ENCODE results near the gene SNX30. TPM values are rescaled to one million over a fixed set of nuclear protein-coding genes. Genes with fewer than 3 reads are reported as not detected.

SNX30 gene
- total and polyA plus RNA-seq, 2 donors from 2014 or later, result 7.9 to 22.9 TPM

- no peak for FAIRE-seq
- no peak overlapping the region for H3K4me3 ChIP-seq (ENCODE audit: low read length in 3 of 3)
- intact Hi-C loops (cut with DNase I), result no loop called here
These were observed 3.2 kb downstream of the SNX30 start for GRCh38 chr9:112753725-112754124.

GRCh38 chr9:112754578-112754977 is 4.0 kb downstream of the SNX30 start:
- no peak overlapping the region for H3K9ac ChIP-seq (ENCODE audit: low read length in 3 of 3)
- TF ChIP-seq CTCF (IDR thresholded peaks at IDR 0.05; ENCODE audit: borderline replicate concordance, extremely low read depth, insufficient read depth), result no peak
- no peak overlapping the region for H3K4me3 ChIP-seq (ENCODE audit: low read length in 3 of 3)
- no peak for FAIRE-seq
- no peaks in the 10 kb centered on the region for H3K36me3 ChIP-seq (ENCODE audit: control insufficient read depth in 2 of 3, insufficient read depth in 3 of 3, low read length in 3 of 3)
- no peak overlapping the region for H3K27ac ChIP-seq (ENCODE audit: low read depth in 2 of 2, low read length in 2 of 2)
- intact Hi-C loops (cut with DNase I), result no loop called here
- H3K4me1 ChIP-seq (ENCODE audit: control insufficient read depth in 2 of 3, insufficient read depth in 2 of 3, low read depth in 1 of 3, low read length in 3 of 3), result peaks cover 0 to 22% (median 9%) of the 10 kb centered on the region in 3 donors
- H3K27me3 ChIP-seq (ENCODE audit: control insufficient read depth, insufficient read depth, low read length), result no peaks in the 10 kb centered on the region
- H3K9me3 ChIP-seq (ENCODE audit: control insufficient read depth in 2 of 3, insufficient read depth in 1 of 3, low read length in 3 of 3), result no peaks in the 10 kb centered on the region
- DNase-seq, result no peak

More at GRCh38 chr9:112753725-112754124, 3.2 kb downstream of the SNX30 start:
- DNase-seq, result no peak
- Histone ChIP-seq H3K27me3 (ENCODE audit: control insufficient read depth, insufficient read depth, low read length) (no peaks in the 10 kb centered on the region), H3K36me3 (ENCODE audit: control insufficient read depth in 2 of 3, insufficient read depth in 3 of 3, low read length in 3 of 3) (no peaks in the 10 kb centered on the region), H3K27ac (ENCODE audit: low read depth in 2 of 2, low read length in 2 of 2) (no peak overlapping the region), H3K4me1 (ENCODE audit: control insufficient read depth in 2 of 3, insufficient read depth in 2 of 3, low read depth in 1 of 3, low read length in 3 of 3) (peaks cover 0 to 22% (median 9%) of the 10 kb centered on the region in 3 donors), H3K9me3 (ENCODE audit: control insufficient read depth in 2 of 3, insufficient read depth in 1 of 3, low read length in 3 of 3) (no peaks in the 10 kb centered on the region), H3K9ac (ENCODE audit: low read length in 3 of 3) (no peak overlapping the region)
- TF ChIP-seq CTCF (IDR thresholded peaks at IDR 0.05; ENCODE audit: borderline replicate concordance, extremely low read depth, insufficient read depth), result no peak

GRCh38 chr9:112755016-112755427 is 4.5 kb downstream of the SNX30 start:
- Histone ChIP-seq H3K36me3 (ENCODE audit: control insufficient read depth in 2 of 3, insufficient read depth in 3 of 3, low read length in 3 of 3) (no peaks in the 10 kb centered on the region), H3K4me3 (ENCODE audit: low read length in 3 of 3) (no peak overlapping the region), H3K9me3 (ENCODE audit: control insufficient read depth in 2 of 3, insufficient read depth in 1 of 3, low read length in 3 of 3) (no peaks in the 10 kb centered on the region), H3K27me3 (ENCODE audit: control insufficient read depth, insufficient read depth, low read length) (no peaks in the 10 kb centered on the region), H3K9ac (ENCODE audit: low read length in 3 of 3) (no peak overlapping the region), H3K4me1 (ENCODE audit: control insufficient read depth in 2 of 3, insufficient read depth in 2 of 3, low read depth in 1 of 3, low read length in 3 of 3) (peaks cover 0 to 18% (median 8%) of the 10 kb centered on the region in 3 donors), H3K27ac (ENCODE audit: low read depth in 2 of 2, low read length in 2 of 2) (no peak overlapping the region)
- TF ChIP-seq CTCF (IDR thresholded peaks at IDR 0.05; ENCODE audit: borderline replicate concordance, extremely low read depth, insufficient read depth), result no peak
- no peak for FAIRE-seq
- DNase-seq, result no peak
- intact Hi-C loops (cut with DNase I), result no loop called here

GRCh38 chr9:112755675-112756074 is 5.1 kb downstream of the SNX30 start:
- Histone ChIP-seq H3K27me3 (ENCODE audit: control insufficient read depth, insufficient read depth, low read length) (no peaks in the 10 kb centered on the region), H3K27ac (ENCODE audit: low read depth in 2 of 2, low read length in 2 of 2) (no peak overlapping the region), H3K9ac (ENCODE audit: low read length in 3 of 3) (no peak overlapping the region), H3K9me3 (ENCODE audit: control insufficient read depth in 2 of 3, insufficient read depth in 1 of 3, low read length in 3 of 3) (no peaks in the 10 kb centered on the region), H3K4me3 (ENCODE audit: low read length in 3 of 3) (no peak overlapping the region), H3K4me1 (ENCODE audit: control insufficient read depth in 2 of 3, insufficient read depth in 2 of 3, low read depth in 1 of 3, low read length in 3 of 3) (peaks cover 0 to 18% (median 5%) of the 10 kb centered on the region in 3 donors), H3K36me3 (ENCODE audit: control insufficient read depth in 2 of 3, insufficient read depth in 3 of 3, low read length in 3 of 3) (no peaks in the 10 kb centered on the region)
- TF ChIP-seq CTCF (IDR thresholded peaks at IDR 0.05; ENCODE audit: borderline replicate concordance, extremely low read depth, insufficient read depth), result no peak
- intact Hi-C loops (cut with DNase I), result no loop called here
- DNase-seq (no peak), FAIRE-seq (no peak)
